HepG2 (cell line): Measurements from ENCODE around the gene NCMAP. TPM values are rescaled to one million over a fixed set of nuclear protein-coding genes. Genes with fewer than 3 reads are reported as not detected.

ENCODE experiments used
- ATAC-seq: fragments of 200-7000 bp; cut with Tn5 transposase; 3 replicates; pipeline ENCODE4 v1.9.1; 2020; ENCODE audit warnings: mild to moderate bottlenecking, moderate library complexity
- BruUV-seq: library from RNA; stranded (reverse); fragments of 400-500 nt; replicated peaks from 2 replicates; lab custom pipeline; 2021; lab: Mats Ljungman, UMichigan
- CTCF ChIA-PET: fragments of 300-600 bp; formaldehyde crosslinking; extraction: SDS; loops from one replicate; lab custom pipeline; 2021; ENCODE audit warnings: low total read pairs, inconsistent platforms, low intra/inter-chr PET ratio; lab: Yijun Ruan, JAX
- POLR2A ChIA-PET: fragments of 350-600 bp; sonication (Branson Sonifier 250); formaldehyde crosslinking; loops from one replicate; lab custom pipeline; 2020; ENCODE audit warnings: antibody characterized with exemption, inconsistent platforms; lab: Yijun Ruan, JAX
- DNase-seq: peaks from one replicate; pipeline ENCODE4 v3.0.0-alpha.2; 2015; ENCODE audit warnings: low spot score
- FAIRE-seq: peaks from 3 replicates; lab custom pipeline; 2011; peaks lifted over from hg19 to GRCh38; lab: Jason Lieb, UNC
- H2AFZ ChIP-seq: one replicate; pipeline ENCODE4 v1.6.1; 2011; ENCODE audit warnings: low read length, inconsistent platforms
- H3K27ac ChIP-seq: fragments of 300-600 bp; 3 replicates; pipeline ENCODE4 v1.8.0; 2011; ENCODE audit warnings: mixed run types, mild to moderate bottlenecking, mixed read lengths, low read length, inconsistent platforms; ENCODE audit not compliant: insufficient read depth; ENCODE audit errors: extremely low read length
- H3K27me3 ChIP-seq, 2 experiments: fragments of 200-600 bp in 1 of 2; 2 replicates in 1 of 2; 3 replicates in 1 of 2; pipeline versions ENCODE4 v1.6.0 to v1.8.0; 2011; ENCODE audit warnings: low read length in 2 of 2, mild to moderate bottlenecking in 2 of 2, moderate library complexity in 2 of 2, inconsistent platforms in 1 of 2; ENCODE audit not compliant: insufficient read depth in 2 of 2, control insufficient read depth in 1 of 2
- H3K36me3 ChIP-seq, 2 experiments: fragments of 200-600 bp in 1 of 2; replicated peaks in 1 of 2; 2 replicates in 1 of 2; 3 replicates in 1 of 2; pipeline versions ENCODE4 v1.5.1 to v1.8.0; 2011; ENCODE audit warnings: low read length in 2 of 2, inconsistent platforms in 1 of 2; ENCODE audit not compliant: insufficient read depth in 2 of 2, control insufficient read depth in 1 of 2
- H3K4me1 ChIP-seq: 2 replicates; pipeline ENCODE4 v1.5.1; 2012; ENCODE audit warnings: low read length, inconsistent platforms; ENCODE audit not compliant: insufficient read depth
- H3K4me2 ChIP-seq: 2 replicates; pipeline ENCODE4 v1.6.0; 2011; ENCODE audit warnings: low read depth, low read length, inconsistent platforms
- H3K4me3 ChIP-seq, 3 experiments: fragments of 200-600 bp in 1 of 3; sonication (generic), shearing (Covaris generic) in 1 of 3; replicated peaks in 1 of 3; 2 replicates each; pipeline ENCODE4 v1.5.1; 2011 to 2016; ENCODE audit warnings: low read length in 3 of 3, inconsistent platforms in 2 of 3, low read depth in 2 of 3, mild to moderate bottlenecking in 2 of 3, control low read depth in 1 of 3, mixed read lengths in 1 of 3; ENCODE audit not compliant: insufficient read depth in 1 of 3
- H3K79me2 ChIP-seq: one replicate; pipeline ENCODE4 v1.6.1; 2011; ENCODE audit warnings: low read length, inconsistent platforms; ENCODE audit not compliant: insufficient read depth
- H3K9ac ChIP-seq: 2 replicates; pipeline ENCODE4 v1.6.0; 2011; ENCODE audit warnings: mild to moderate bottlenecking, low read depth, low read length, inconsistent platforms; ENCODE audit not compliant: insufficient read depth
- H3K9me3 ChIP-seq: 2 replicates; pipeline ENCODE4 v1.5.1; 2012; ENCODE audit warnings: mild to moderate bottlenecking, low read length
- H4K20me1 ChIP-seq: 2 replicates; pipeline ENCODE4 v1.6.0; 2011; ENCODE audit warnings: inconsistent platforms, mild to moderate bottlenecking, low read length, moderate library complexity; ENCODE audit not compliant: insufficient read depth
- BCL6 ChIP-seq: IDR thresholded peaks from 2 replicates; pipeline ENCODE4 v1.6.1; 2016; ENCODE audit warnings: missing genetic modification reagents, missing compliant biosample characterization
- HDAC2 ChIP-seq: sonication (generic); formaldehyde crosslinking; IDR thresholded peaks from 2 replicates; pipeline ENCODE4 v1.4.0; 2020; ENCODE audit warnings: missing genetic modification reagents
- JUNB ChIP-seq: sonication (generic); formaldehyde crosslinking; IDR thresholded peaks from 2 replicates; pipeline ENCODE4 v1.8.0; 2022; ENCODE audit warnings: missing genetic modification reagents, mild to moderate bottlenecking, borderline replicate concordance
- KMT2B ChIP-seq: IDR thresholded peaks from 2 replicates; pipeline ENCODE4 v1.6.1; 2016; ENCODE audit warnings: missing genetic modification reagents, missing compliant biosample characterization
- MAZ ChIP-seq, 2 experiments: sonication (generic) in 1 of 2; formaldehyde crosslinking in 1 of 2; IDR thresholded peaks; 2 replicates each; pipeline versions ENCODE4 v1.5.0 to v1.6.1; 2012 to 2020; ENCODE audit warnings: low read depth in 2 of 2, mild to moderate bottlenecking in 2 of 2, borderline replicate concordance in 1 of 2, improper control_type of control experiment in 1 of 2, low read length in 1 of 2, missing genetic modification reagents in 1 of 2, moderate library complexity in 1 of 2
- NCOR1 ChIP-seq: fragments of 200-600 bp; sonication (generic); IDR thresholded peaks from 2 replicates; pipeline ENCODE4 v1.7.0; 2017; ENCODE audit warnings: antibody characterized with exemption, low read length, borderline replicate concordance
- RBFOX2 ChIP-seq: fragments of 200-400 bp; formaldehyde crosslinking; IDR thresholded peaks from 2 replicates; pipeline ENCODE4 v1.6.1; 2017; ENCODE audit warnings: low read depth, mild to moderate bottlenecking, low read length
- SP140L ChIP-seq: sonication (generic); formaldehyde crosslinking; IDR thresholded peaks from 2 replicates; pipeline ENCODE4 v1.4.0; 2020; ENCODE audit warnings: missing genetic modification reagents, borderline replicate concordance
- ZBTB7B ChIP-seq: sonication (generic); formaldehyde crosslinking; IDR thresholded peaks from 2 replicates; pipeline ENCODE4 v1.4.0; 2020; ENCODE audit warnings: missing genetic modification reagents
- ZNF205 ChIP-seq: IDR thresholded peaks from 2 replicates; pipeline ENCODE4 v1.6.1; 2018; ENCODE audit warnings: missing biosample characterization, missing genetic modification reagents
- ZNF788 ChIP-seq: sonication (generic); formaldehyde crosslinking; IDR thresholded peaks from 2 replicates; pipeline ENCODE4 v1.5.0; 2020; ENCODE audit warnings: mild to moderate bottlenecking, missing genetic modification reagents, borderline replicate concordance
- WGBS: methylation state at CpG from one replicate; pipeline ENCODE4 v1.1.6; 2017; ENCODE audit warnings: low lambda C conversion rate; 5-methylcytosine and 5-hydroxymethylcytosine counted together
- in situ Hi-C: cut with HindIII; loops from 2 replicates; pipeline ENCODE4 v1.10.0; 2017; ENCODE audit warnings: low pct_unique_long_range_greater_than_20kb; ENCODE audit not compliant: extremely low pct_ligation_motif_present
- intact Hi-C: fragments of 100-400 bp; cut with micrococcal nuclease; formaldehyde crosslinking; loops from one replicate; pipeline ENCODE4 v1.10.0; 2022; ENCODE audit not compliant: unreplicated experiment
- polyA plus RNA-seq, 8 experiments: library from polyadenylated mRNA; depleted of rRNA in 3 of 8; stranded (reverse) in 7 of 8; unstranded in 1 of 8; fragments of >200 nt; fragmentation: Illumina TruSeq in 4 of 8; extraction: Trizol in 4 of 8; gene quantifications; 2 replicates each; pipeline versions ENCODE4 v1.2.1 to v1.2.3, GENCODE V29; 2011 to 2016; ENCODE audit warnings: low read depth in 4 of 8, missing spikeins in 1 of 8, mixed read lengths in 1 of 8; ENCODE audit not compliant: insufficient read depth in 1 of 8
- total RNA-seq, 5 experiments: library from RNA; depleted of rRNA; stranded (reverse); fragments of >200 nt; fragmentation: Illumina TruSeq; extraction: Trizol; gene quantifications; 2 replicates each; pipeline ENCODE4 v1.2.3, GENCODE V29; 2016; ENCODE audit warnings: low read depth in 1 of 5
- TF ChIP-seq, protein P1 (sequence below): sonication (generic); formaldehyde crosslinking; IDR thresholded peaks from 2 replicates; pipeline ENCODE4 v1.4.0; 2020; ENCODE audit warnings: missing genetic modification reagents
- TF ChIP-seq, protein P2 (sequence below), 2 experiments: sonication (generic) in 1 of 2; formaldehyde crosslinking in 1 of 2; IDR thresholded peaks; 2 replicates each; pipeline versions ENCODE4 v1.4.0 to v1.6.1; 2018 to 2020; ENCODE audit warnings: missing genetic modification reagents in 2 of 2, borderline replicate concordance in 1 of 2, low read depth in 1 of 2, mild to moderate bottlenecking in 1 of 2, missing biosample characterization in 1 of 2
- TF ChIP-seq, protein P3 (sequence below), 2 experiments: fragments of 450-650 bp in 1 of 2; sonication (generic) in 1 of 2; formaldehyde crosslinking; IDR thresholded peaks; 2 replicates each; pipeline versions ENCODE4 v1.5.0 to v1.8.0; 2020 to 2022; ENCODE audit warnings: mild to moderate bottlenecking in 1 of 2, missing genetic modification reagents in 1 of 2
- TF ChIP-seq, protein P4 (sequence below): sonication (generic); formaldehyde crosslinking; IDR thresholded peaks from 2 replicates; pipeline ENCODE4 v1.4.0; 2020; ENCODE audit warnings: missing genetic modification reagents, borderline replicate concordance

The NCMAP gene
- total and polyA plus RNA-seq, 2 of the 13 experiments (the other 11 are each of a cell fraction or from before 2014, with no cell fraction given): 2.7 to 20.0 TPM

DNA sequence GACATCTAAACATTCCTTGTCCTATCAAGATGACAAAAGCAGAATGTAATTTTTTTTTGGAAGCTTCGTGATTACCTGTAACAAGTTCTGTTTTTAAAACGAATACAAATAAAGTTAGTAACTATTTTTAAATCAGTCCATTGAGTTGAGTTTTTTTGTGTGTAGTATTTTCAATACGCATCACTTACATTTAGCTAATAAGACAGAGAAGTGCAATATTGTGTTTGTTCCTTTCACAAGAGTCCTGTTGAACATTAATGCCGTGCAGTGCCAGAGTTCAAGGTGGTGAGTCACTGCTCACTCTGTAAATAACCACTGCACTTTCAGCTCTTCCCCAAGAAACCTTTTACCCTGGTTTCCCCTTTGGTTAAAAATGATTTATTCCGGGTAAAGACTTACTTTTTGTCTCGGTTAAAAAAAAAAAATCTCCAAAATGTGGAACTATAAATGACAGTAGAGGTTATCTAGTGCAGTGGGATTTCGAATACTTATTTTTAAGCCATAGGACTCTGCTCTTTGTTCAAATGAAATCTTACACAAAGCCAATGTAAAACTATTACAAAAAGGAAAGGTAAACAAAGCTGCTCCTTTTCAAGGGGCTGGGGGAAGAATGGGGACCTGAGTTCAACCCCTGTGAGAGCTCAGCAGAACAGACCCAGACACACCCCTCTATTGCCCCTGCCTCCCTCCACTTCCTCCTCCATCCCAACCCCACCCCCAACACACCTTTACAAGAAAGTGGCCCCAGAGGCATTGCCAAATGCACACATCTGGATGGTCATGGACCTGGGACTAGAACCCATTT, 14.8 kb upstream of the NCMAP start:
- Histone ChIP-seq H4K20me1 (no peaks in the 10 kb centered on the region), H3K4me2 (peak overlapping the region; percentile 74), H3K36me3 (no peaks in the 10 kb centered on the region), H2AFZ (no peak overlapping the region), H3K9me3 (no peaks in the 10 kb centered on the region), H3K4me3 (peak overlapping the region; percentile 8 to 51 (median 47)), H3K9ac (peak overlapping the region; percentile 50), H3K27ac (peak overlapping the region; percentile 94), H3K27me3 (no peaks in the 10 kb centered on the region), H3K4me1 (peaks cover 71% of the 10 kb centered on the region), H3K79me2 (no peaks in the 10 kb centered on the region)
- under 1% methylated on average over 7 of the region's 7 CpGs for whole genome bisulfite sequencing
- ChIA-PET POLR2A (interaction anchor here (0.7 to 3.0 kb wide), 16 partner anchors 8 to 184 kb away, joined by 3 to 15 read pairs (median 4); partner anchors contain the start of genes NCMAP, NIPAL3 and RCAN3), CTCF (interaction anchor here (0.7 to 1.9 kb wide), 2 partner anchors 46 to 383 kb away, joined by 3 to 8 read pairs; no protein-coding TSS in a partner anchor)
- ATAC-seq: peak; percentile 91
- intact Hi-C loops (loop anchor here (5.0 kb wide), 1 partner anchor 96 kb away; no protein-coding TSS in a partner anchor), in situ Hi-C loops (loop anchor here (10.0 kb wide), 1 partner anchor 94 kb away; no protein-coding TSS in a partner anchor)
- peak; percentile 96 for FAIRE-seq
- BruUV-seq: TSS peak; percentile 46
- peak; percentile 91 for DNase-seq
- TF ChIP-seq, protein P1, sequence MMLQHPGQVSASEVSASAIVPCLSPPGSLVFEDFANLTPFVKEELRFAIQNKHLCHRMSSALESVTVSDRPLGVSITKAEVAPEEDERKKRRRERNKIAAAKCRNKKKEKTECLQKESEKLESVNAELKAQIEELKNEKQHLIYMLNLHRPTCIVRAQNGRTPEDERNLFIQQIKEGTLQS (CRISPR knock-in tag): peak; percentile 94
- TF ChIP-seq, protein P2, sequence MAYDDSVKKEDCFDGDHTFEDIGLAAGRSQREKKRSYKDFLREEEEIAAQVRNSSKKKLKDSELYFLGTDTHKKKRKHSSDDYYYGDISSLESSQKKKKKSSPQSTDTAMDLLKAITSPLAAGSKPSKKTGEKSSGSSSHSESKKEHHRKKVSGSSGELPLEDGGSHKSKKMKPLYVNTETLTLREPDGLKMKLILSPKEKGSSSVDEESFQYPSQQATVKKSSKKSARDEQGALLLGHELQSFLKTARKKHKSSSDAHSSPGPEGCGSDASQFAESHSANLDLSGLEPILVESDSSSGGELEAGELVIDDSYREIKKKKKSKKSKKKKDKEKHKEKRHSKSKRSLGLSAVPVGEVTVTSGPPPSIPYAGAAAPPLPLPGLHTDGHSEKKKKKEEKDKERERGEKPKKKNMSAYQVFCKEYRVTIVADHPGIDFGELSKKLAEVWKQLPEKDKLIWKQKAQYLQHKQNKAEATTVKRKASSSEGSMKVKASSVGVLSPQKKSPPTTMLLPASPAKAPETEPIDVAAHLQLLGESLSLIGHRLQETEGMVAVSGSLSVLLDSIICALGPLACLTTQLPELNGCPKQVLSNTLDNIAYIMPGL (CRISPR knock-in tag; IDR thresholded peaks at IDR 0.05; ENCODE audit: borderline replicate concordance in 1 of 2, low read depth in 1 of 2): no peak
- TF ChIP-seq HDAC2 (CRISPR knock-in tag) (peak; percentile 77), ZNF788 (CRISPR knock-in tag) (no peak), SP140L (CRISPR knock-in tag) (no peak), JUNB (CRISPR knock-in tag) (peak; percentile 94), ZNF205 (peak; percentile 39; the same call in 1 of the 2 replicates), MAZ (IDR thresholded peaks at IDR 0.05; ENCODE audit: borderline replicate concordance, low read depth, low read length) (peak; percentile 51; the same call in 1 of the 2 replicates), MAZ (CRISPR knock-in tag; IDR thresholded peaks at IDR 0.05; ENCODE audit: low read depth) (no peak), ZBTB7B (CRISPR knock-in tag) (peak; percentile 38; the same call in 1 of the 2 replicates), NCOR1 (peak; percentile 89), RBFOX2 (peak; percentile 32; the same call in 1 of the 2 replicates), BCL6 (CRISPR knock-in tag) (peak; percentile 72), KMT2B (0 out of 2 replicates have a peak, but pooled peaks have one; percentile 17)
- TF ChIP-seq, protein P3, sequence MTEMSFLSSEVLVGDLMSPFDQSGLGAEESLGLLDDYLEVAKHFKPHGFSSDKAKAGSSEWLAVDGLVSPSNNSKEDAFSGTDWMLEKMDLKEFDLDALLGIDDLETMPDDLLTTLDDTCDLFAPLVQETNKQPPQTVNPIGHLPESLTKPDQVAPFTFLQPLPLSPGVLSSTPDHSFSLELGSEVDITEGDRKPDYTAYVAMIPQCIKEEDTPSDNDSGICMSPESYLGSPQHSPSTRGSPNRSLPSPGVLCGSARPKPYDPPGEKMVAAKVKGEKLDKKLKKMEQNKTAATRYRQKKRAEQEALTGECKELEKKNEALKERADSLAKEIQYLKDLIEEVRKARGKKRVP (CRISPR knock-in tag; IDR thresholded peaks at IDR 0.05): peak in 1 of 2 experiments; percentile 41; a peak in 1 of 4 replicates
- TF ChIP-seq, protein P4, sequence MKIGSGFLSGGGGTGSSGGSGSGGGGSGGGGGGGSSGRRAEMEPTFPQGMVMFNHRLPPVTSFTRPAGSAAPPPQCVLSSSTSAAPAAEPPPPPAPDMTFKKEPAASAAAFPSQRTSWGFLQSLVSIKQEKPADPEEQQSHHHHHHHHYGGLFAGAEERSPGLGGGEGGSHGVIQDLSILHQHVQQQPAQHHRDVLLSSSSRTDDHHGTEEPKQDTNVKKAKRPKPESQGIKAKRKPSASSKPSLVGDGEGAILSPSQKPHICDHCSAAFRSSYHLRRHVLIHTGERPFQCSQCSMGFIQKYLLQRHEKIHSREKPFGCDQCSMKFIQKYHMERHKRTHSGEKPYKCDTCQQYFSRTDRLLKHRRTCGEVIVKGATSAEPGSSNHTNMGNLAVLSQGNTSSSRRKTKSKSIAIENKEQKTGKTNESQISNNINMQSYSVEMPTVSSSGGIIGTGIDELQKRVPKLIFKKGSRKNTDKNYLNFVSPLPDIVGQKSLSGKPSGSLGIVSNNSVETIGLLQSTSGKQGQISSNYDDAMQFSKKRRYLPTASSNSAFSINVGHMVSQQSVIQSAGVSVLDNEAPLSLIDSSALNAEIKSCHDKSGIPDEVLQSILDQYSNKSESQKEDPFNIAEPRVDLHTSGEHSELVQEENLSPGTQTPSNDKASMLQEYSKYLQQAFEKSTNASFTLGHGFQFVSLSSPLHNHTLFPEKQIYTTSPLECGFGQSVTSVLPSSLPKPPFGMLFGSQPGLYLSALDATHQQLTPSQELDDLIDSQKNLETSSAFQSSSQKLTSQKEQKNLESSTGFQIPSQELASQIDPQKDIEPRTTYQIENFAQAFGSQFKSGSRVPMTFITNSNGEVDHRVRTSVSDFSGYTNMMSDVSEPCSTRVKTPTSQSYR: peak; percentile 68
